Keratinocyte (primary cell): ENCODE results near the gene GRPEL2. TPM values are rescaled to one million over a fixed set of nuclear protein-coding genes. Genes with fewer than 3 reads are reported as not detected.

Experiments used
- DNase-seq: peaks from one replicate; pipeline ENCODE4 v3.0.0-alpha.2; 2011; ENCODE audit warnings: low read depth, missing footprints, low spot score
- FAIRE-seq: peaks from 2 replicates; lab custom pipeline; 2011; peaks lifted over from hg19 to GRCh38; lab: Jason Lieb, UNC
- H2AFZ ChIP-seq: 2 replicates; pipeline ENCODE4 v1.6.0; 2012; ENCODE audit warnings: low read length, control low read depth, inconsistent platforms; ENCODE audit not compliant: control insufficient read depth
- H3K27ac ChIP-seq: 2 replicates; pipeline ENCODE4 v1.5.1; 2011; ENCODE audit warnings: low read length; ENCODE audit not compliant: control insufficient read depth, insufficient read depth
- H3K27me3 ChIP-seq: 3 replicates; pipeline ENCODE4 v1.6.0; 2011; ENCODE audit warnings: low read length; ENCODE audit not compliant: control insufficient read depth, insufficient read depth; ENCODE audit errors: extremely low read depth
- H3K36me3 ChIP-seq, 2 experiments: 2 replicates in 1 of 2; 3 replicates in 1 of 2; pipeline ENCODE4 v1.5.1; 2011; ENCODE audit warnings: low read length in 2 of 2, mild to moderate bottlenecking in 1 of 2; ENCODE audit not compliant: control insufficient read depth in 2 of 2, insufficient read depth in 2 of 2; ENCODE audit errors: extremely low read depth in 1 of 2
- H3K4me1 ChIP-seq: 3 replicates; pipeline ENCODE4 v1.5.1; 2011; ENCODE audit warnings: low read length; ENCODE audit not compliant: control insufficient read depth, insufficient read depth; ENCODE audit errors: extremely low read depth
- H3K4me2 ChIP-seq: 3 replicates; pipeline ENCODE4 v1.6.0; 2011; ENCODE audit warnings: low read depth, low read length; ENCODE audit not compliant: control insufficient read depth, insufficient read depth; ENCODE audit errors: extremely low read depth
- H3K4me3 ChIP-seq, 3 experiments: fragments of 200-600 bp in 1 of 3; sonication (generic) in 1 of 3; 2 replicates in 2 of 3; 3 replicates in 1 of 3; pipeline ENCODE4 v1.5.1; 2011 to 2016; ENCODE audit warnings: low read length in 3 of 3, mild to moderate bottlenecking in 3 of 3, control low read depth in 2 of 3, inconsistent platforms in 1 of 3, low read depth in 1 of 3, mixed read lengths in 1 of 3, mixed run types in 1 of 3, moderate library complexity in 1 of 3; ENCODE audit not compliant: control insufficient read depth in 2 of 3, insufficient read depth in 2 of 3; ENCODE audit errors: extremely low read depth in 1 of 3
- H3K79me2 ChIP-seq: 2 replicates; pipeline ENCODE4 v1.6.0; 2012; ENCODE audit warnings: low read length; ENCODE audit not compliant: control insufficient read depth, insufficient read depth
- H3K9ac ChIP-seq: 3 replicates; pipeline ENCODE4 v1.6.0; 2011; ENCODE audit warnings: low read length; ENCODE audit not compliant: control insufficient read depth, insufficient read depth; ENCODE audit errors: extremely low read depth
- H3K9me1 ChIP-seq: 3 replicates; pipeline ENCODE4 v1.6.0; 2011; ENCODE audit warnings: low read length; ENCODE audit not compliant: control insufficient read depth, insufficient read depth; ENCODE audit errors: extremely low read depth
- H3K9me3 ChIP-seq: 2 replicates; pipeline ENCODE4 v1.5.1; 2012; ENCODE audit warnings: low read depth, low read length; ENCODE audit not compliant: control insufficient read depth
- H4K20me1 ChIP-seq: 3 replicates; pipeline ENCODE4 v1.6.0; 2011; ENCODE audit warnings: low read length; ENCODE audit not compliant: control insufficient read depth, insufficient read depth; ENCODE audit errors: extremely low read depth
- CTCF ChIP-seq, 3 experiments: IDR thresholded peaks in 1 of 3; conservative IDR thresholded peaks in 1 of 3; optimal IDR thresholded peaks in 1 of 3; 2 replicates in 2 of 3; 3 replicates in 1 of 3; pipeline versions ENCODE3 to v1.5.1; 2011; ENCODE audit warnings: low read length in 3 of 3, mild to moderate bottlenecking in 3 of 3, moderate library complexity in 2 of 3, control low read depth in 1 of 3, inconsistent platforms in 1 of 3; ENCODE audit not compliant: insufficient read depth in 2 of 3; ENCODE audit errors: extremely low read depth in 1 of 3
- EZH2 ChIP-seq: IDR thresholded peaks from one replicate; pipeline ENCODE4 v1.6.1; 2012; ENCODE audit warnings: inconsistent platforms, mild to moderate bottlenecking, low read length, moderate library complexity
- dilution Hi-C: fragments of 300-500 bp; cut with MboI; formaldehyde crosslinking; loops from one replicate; pipeline ENCODE4 v1.7.0; 2020; ENCODE audit warnings: low sequenced_read_pairs; ENCODE audit not compliant: extremely low pct_ligation_motif_present
- polyA plus RNA-seq, 5 experiments: library from polyadenylated mRNA; depleted of rRNA in 3 of 5; stranded (reverse) in 3 of 5; stranded (forward) in 1 of 5; unstranded in 1 of 5; fragments of >200 nt; gene quantifications; 1 replicate in 1 of 5; 2 replicates in 3 of 5; 3 replicates in 1 of 5; pipeline versions ENCODE4 v1.2.1 to v1.2.3, GENCODE V29; 2011 to 2012; ENCODE audit warnings: missing spikeins in 2 of 5, low read depth in 1 of 5, low replicate concordance in 1 of 5

Gene GRPEL2
- polyA plus RNA-seq, 1 donor (not counting 4 experiments of a cell fraction or from before 2014, with no cell fraction given): 17.5 TPM

GRCh38 chr5:149372932-149373331, 27.6 kb downstream of the GRPEL2 start:
- no peak overlapping the region for H3K4me3 ChIP-seq
- H3K79me2 ChIP-seq: no peaks in the 10 kb centered on the region
- H3K9me1 ChIP-seq: no peaks in the 10 kb centered on the region
- H3K9ac ChIP-seq: no peak overlapping the region
- DNase-seq (no peak), FAIRE-seq (no peak)
- TF ChIP-seq CTCF (optimal IDR thresholded peaks at IDR 0.05 in 1 of 3, IDR thresholded peaks at IDR 0.05 in 1 of 3, conservative IDR thresholded peaks at IDR 0.05 in 1 of 3; ENCODE audit: extremely low read depth in 1 of 3, insufficient read depth in 2 of 3, low read length in 3 of 3): no peak
- no peak for TF ChIP-seq EZH2
- no peaks in the 10 kb centered on the region for H3K27me3 ChIP-seq
- no peaks in the 10 kb centered on the region for H3K4me1 ChIP-seq
- no peaks in the 10 kb centered on the region for H4K20me1 ChIP-seq
- H2AFZ ChIP-seq: no peak overlapping the region
- H3K4me2 ChIP-seq: no peak overlapping the region
- H3K9me3 ChIP-seq: no peaks in the 10 kb centered on the region
- H3K36me3 ChIP-seq: no peaks in the 10 kb centered on the region
- dilution Hi-C loops: no loop called here
- no peak overlapping the region for H3K27ac ChIP-seq

- Histone ChIP-seq H2AFZ (no peak overlapping the region), H3K4me1 (peaks cover 4% of the 10 kb centered on the region), H3K4me3 (no peak overlapping the region), H3K27ac (no peak overlapping the region), H3K36me3 (no peaks in the 10 kb centered on the region), H3K9ac (no peak overlapping the region), H3K27me3 (no peaks in the 10 kb centered on the region), H3K9me3 (no peaks in the 10 kb centered on the region), H4K20me1 (no peaks in the 10 kb centered on the region), H3K4me2 (no peak overlapping the region), H3K9me1 (no peaks in the 10 kb centered on the region), H3K79me2 (no peaks in the 10 kb centered on the region)
- DNase-seq (no peak), FAIRE-seq (no peak)
- TF ChIP-seq EZH2 (no peak), CTCF (optimal IDR thresholded peaks at IDR 0.05 in 1 of 3, IDR thresholded peaks at IDR 0.05 in 1 of 3, conservative IDR thresholded peaks at IDR 0.05 in 1 of 3; ENCODE audit: extremely low read depth in 1 of 3, insufficient read depth in 2 of 3, low read length in 3 of 3) (no peak)
- dilution Hi-C loops: no loop called here
These were observed 29.0 kb downstream of the GRPEL2 start for GRCh38 chr5:149374303-149374702.
